PC-3 (cell line): ENCODE results near the gene EMC1. TPM values are rescaled to one million over a fixed set of nuclear protein-coding genes. Genes with fewer than 3 reads are reported as not detected.

Experiments used
- ATAC-seq: fragments of 200-7000 bp; cut with Tn5 transposase; 2 replicates; pipeline ENCODE4 v1.9.1; 2020; ENCODE audit warnings: mild to moderate bottlenecking, moderate library complexity
- BruUV-seq: library from RNA; stranded (reverse); fragments of 400-500 nt; replicated peaks from 2 replicates; lab custom pipeline; 2021; lab: Mats Ljungman, UMichigan
- CTCF ChIA-PET: fragments of 300-600 bp; sonication (Branson Sonifier 250); formaldehyde crosslinking; loops from one replicate; lab custom pipeline; 2022; ENCODE audit warnings: antibody characterized with exemption; lab: Charles Lee
- POLR2A ChIA-PET: fragments of 300-600 bp; sonication (Branson Sonifier 250); formaldehyde crosslinking; loops from one replicate; lab custom pipeline; 2022; ENCODE audit warnings: antibody characterized with exemption; ENCODE audit not compliant: unreplicated experiment; lab: Charles Lee
- DNase-seq: peaks from one replicate; pipeline ENCODE4 v3.0.0-alpha.2; 2015
- H2AFZ ChIP-seq: fragments of 300-600 bp; sonication (generic); 2 replicates; pipeline ENCODE4 v1.6.0; 2016; ENCODE audit warnings: antibody characterized with exemption, low read length
- H3F3A ChIP-seq: fragments of 300-600 bp; sonication (generic); one replicate; pipeline ENCODE4 v1.6.0; 2017; ENCODE audit warnings: antibody characterized with exemption, low read length, control low read depth, mild to moderate bottlenecking; ENCODE audit not compliant: unreplicated experiment
- H3K27ac ChIP-seq: fragments of 300-600 bp; sonication (generic); 2 replicates; pipeline ENCODE4 v1.5.1; 2016; ENCODE audit warnings: mild to moderate bottlenecking, low read length
- H3K27me3 ChIP-seq: fragments of 300-600 bp; sonication (generic); 2 replicates; pipeline ENCODE4 v1.6.1; 2016; ENCODE audit warnings: low read length, mixed read lengths
- H3K36me3 ChIP-seq: fragments of 300-600 bp; sonication (generic); 2 replicates; pipeline ENCODE4 v1.6.1; 2016; ENCODE audit warnings: low read depth, mixed run types, low read length, mixed read lengths
- H3K4me1 ChIP-seq: fragments of 300-600 bp; sonication (generic); 2 replicates; pipeline ENCODE4 v1.5.1; 2016; ENCODE audit warnings: low read length; ENCODE audit not compliant: insufficient read depth
- H3K4me2 ChIP-seq: fragments of 300-600 bp; sonication (generic); 2 replicates; pipeline ENCODE4 v1.6.0; 2016; ENCODE audit warnings: low read length
- H3K4me3 ChIP-seq: fragments of 300-600 bp; sonication (generic); 2 replicates; pipeline ENCODE4 v1.5.1; 2016; ENCODE audit warnings: mild to moderate bottlenecking, low read length, mixed read lengths
- H3K79me2 ChIP-seq: fragments of 300-600 bp; sonication (generic); 2 replicates; pipeline ENCODE4 v1.6.1; 2017; ENCODE audit warnings: low read length, mixed read lengths
- H3K9ac ChIP-seq: fragments of 300-600 bp; sonication (generic); 2 replicates; pipeline ENCODE4 v1.6.0; 2016; ENCODE audit warnings: mild to moderate bottlenecking, low read length
- H3K9me2 ChIP-seq: fragments of 300-600 bp; sonication (generic); replicated peaks from 2 replicates; pipeline ENCODE4 v1.6.1; 2016; ENCODE audit warnings: mixed run types, low read length, mixed read lengths
- H3K9me3 ChIP-seq: fragments of 300-600 bp; sonication (generic); 2 replicates; pipeline ENCODE4 v1.6.1; 2016; ENCODE audit warnings: low read length, mixed read lengths
- H4K20me1 ChIP-seq: fragments of 300-600 bp; sonication (generic); 2 replicates; pipeline ENCODE4 v1.6.1; 2016; ENCODE audit warnings: low read length, mixed read lengths
- CTCF ChIP-seq: fragments of 300-600 bp; sonication (generic); conservative IDR thresholded peaks from 2 replicates; pipeline ENCODE4 v1.5.1; 2017; ENCODE audit warnings: antibody characterized with exemption, low read depth, mild to moderate bottlenecking, low read length
- EZH2 ChIP-seq: fragments of 300-600 bp; sonication (generic); IDR thresholded peaks from one replicate; pipeline ENCODE4 v1.6.1; 2017; ENCODE audit warnings: antibody characterized with exemption, mild to moderate bottlenecking, low read length; ENCODE audit not compliant: unreplicated experiment
- EZH2phosphoT487 ChIP-seq: fragments of 300-600 bp; sonication (generic); IDR thresholded peaks from 2 replicates; pipeline ENCODE4 v1.6.1; 2018; ENCODE audit warnings: mild to moderate bottlenecking, antibody characterized with exemption, low read length, borderline replicate concordance
- intact Hi-C: fragments of 100-400 bp; cut with micrococcal nuclease; formaldehyde crosslinking; loops from 2 replicates; pipeline ENCODE4 v1.9.0; 2023
- total RNA-seq: library from RNA; depleted of rRNA; stranded (reverse); fragments of >200 nt; gene quantifications from 2 replicates; pipeline ENCODE4 v1.2.3, GENCODE V29; 2014

The EMC1 gene
- total RNA-seq, 1 experiment from 2014 or later, result 60.9 TPM

- no peaks in the 10 kb centered on the region for H3K9me2 ChIP-seq
- TF ChIP-seq EZH2 (no peak), EZH2phosphoT487 (no peak), CTCF (no peak)
- H3K4me1 ChIP-seq, result no peaks in the 10 kb centered on the region
- intact Hi-C loops, result no loop called here
- no peak overlapping the region for H2AFZ ChIP-seq
- no peak overlapping the region for H3K4me3 ChIP-seq
- ATAC-seq (no peak), DNase-seq (no peak)
- no peaks in the 10 kb centered on the region for H3K27me3 ChIP-seq
- no peak overlapping the region for H3K4me2 ChIP-seq
- BruUV-seq, result no TSS peak
- H3K36me3 ChIP-seq, result peaks cover 47% of the 10 kb centered on the region
- H3F3A ChIP-seq, result no peaks in the 10 kb centered on the region
- no peak overlapping the region for H3K27ac ChIP-seq
- H4K20me1 ChIP-seq, result no peaks in the 10 kb centered on the region
- ChIA-PET CTCF (no interaction called here), POLR2A (no interaction called here)
- no peak overlapping the region for H3K9ac ChIP-seq
- H3K79me2 ChIP-seq, result no peaks in the 10 kb centered on the region
- H3K9me3 ChIP-seq, result no peaks in the 10 kb centered on the region
Observed at GRCh38 chr1:19190468-19190867, 60.9 kb downstream of the EMC1 start.

GRCh38 chr1:19189270-19189669, 62.1 kb downstream of the EMC1 start:
- H3K4me3 ChIP-seq, result no peak overlapping the region
- no peaks in the 10 kb centered on the region for H3K79me2 ChIP-seq
- intact Hi-C loops, result no loop called here
- no peak overlapping the region for H3K9ac ChIP-seq
- ChIA-PET CTCF (no interaction called here), POLR2A (no interaction called here)
- ATAC-seq (peak; percentile 57), DNase-seq (no peak)
- no peak overlapping the region for H3K27ac ChIP-seq
- H2AFZ ChIP-seq, result no peak overlapping the region
- H3F3A ChIP-seq, result no peaks in the 10 kb centered on the region
- TF ChIP-seq EZH2, result no peak
- TF ChIP-seq CTCF, result no peak
- no peak for TF ChIP-seq EZH2phosphoT487
- H3K4me1 ChIP-seq, result no peaks in the 10 kb centered on the region
- no peak overlapping the region for H3K4me2 ChIP-seq
- H4K20me1 ChIP-seq, result no peaks in the 10 kb centered on the region
- no peaks in the 10 kb centered on the region for H3K9me3 ChIP-seq
- H3K27me3 ChIP-seq, result no peaks in the 10 kb centered on the region
- no TSS peak for BruUV-seq
- H3K9me2 ChIP-seq, result no peaks in the 10 kb centered on the region
- H3K36me3 ChIP-seq, result peaks cover 54% of the 10 kb centered on the region

GRCh38 chr1:19187852-19188251, 63.5 kb downstream of the EMC1 start:
- Histone ChIP-seq H3K4me2 (no peak overlapping the region), H3K9ac (no peak overlapping the region), H3K27ac (no peak overlapping the region), H3K4me1 (no peaks in the 10 kb centered on the region), H3F3A (no peaks in the 10 kb centered on the region), H3K9me2 (no peaks in the 10 kb centered on the region), H3K27me3 (no peaks in the 10 kb centered on the region), H3K9me3 (no peaks in the 10 kb centered on the region), H2AFZ (no peak overlapping the region), H3K36me3 (peaks cover 54% of the 10 kb centered on the region), H3K79me2 (no peaks in the 10 kb centered on the region), H4K20me1 (no peaks in the 10 kb centered on the region), H3K4me3 (no peak overlapping the region)
- TF ChIP-seq EZH2 (no peak), EZH2phosphoT487 (no peak), CTCF (no peak)
- DNase-seq (no peak), ATAC-seq (no peak)
- ChIA-PET CTCF (no interaction called here), POLR2A (no interaction called here)
- intact Hi-C loops, result no loop called here
- BruUV-seq, result no TSS peak
